AG10803 (cell line): ENCODE measurements around the gene ZMYND11.

Source experiments
- DNase-seq: peaks from one replicate; pipeline ENCODE4 v3.0.0; 2010; ENCODE audit warnings: low read depth
- H3K4me3 ChIP-seq: 2 replicates; pipeline ENCODE4 v1.5.1; 2011; ENCODE audit warnings: mild to moderate bottlenecking, low read length, control low read depth
- TF ChIP-seq, protein P1 (sequence below): conservative IDR thresholded peaks from 2 replicates; pipeline ENCODE4 v1.5.1; 2011; ENCODE audit warnings: mild to moderate bottlenecking, low read length, control low read depth, inconsistent platforms

The ZMYND11 gene

DNA sequence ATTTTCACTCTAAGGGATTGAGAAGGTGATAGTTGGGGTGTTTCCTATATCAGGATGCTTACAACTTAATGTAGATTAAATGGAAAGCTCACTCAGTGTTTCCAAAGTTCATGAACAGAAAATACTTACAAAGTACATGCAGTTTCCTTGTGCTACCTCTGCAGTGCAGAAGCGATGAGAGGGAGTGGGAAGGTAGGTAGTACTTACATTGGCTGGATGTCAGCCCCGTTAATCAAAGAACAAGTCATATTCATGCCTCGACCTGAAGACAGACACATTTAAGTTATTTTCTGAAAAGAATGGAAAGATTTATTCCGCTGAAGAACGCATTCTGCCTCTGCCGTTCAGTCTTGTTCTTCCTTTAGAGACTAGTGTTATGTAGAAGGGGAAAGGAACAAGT, 93.1 kb downstream of the ZMYND11 start:
- DNase-seq: no peak

DNA sequence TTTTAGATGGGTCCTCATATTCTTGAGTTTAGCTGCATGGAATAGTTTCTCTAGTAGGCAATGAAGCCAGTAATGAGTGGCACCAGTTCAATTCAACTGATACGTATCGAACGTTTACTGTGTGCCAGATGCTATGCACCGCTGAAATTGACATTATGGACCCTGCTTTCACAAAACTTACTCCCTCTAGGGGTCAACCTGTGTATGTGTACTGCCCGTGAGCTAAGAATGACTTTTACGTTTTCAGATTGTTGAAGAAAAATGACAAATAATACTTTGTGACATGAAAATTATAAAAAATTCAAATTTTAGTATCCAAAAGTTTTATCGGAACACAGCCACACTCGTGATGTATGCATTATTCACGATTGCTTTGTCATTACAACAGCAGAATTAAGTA, 95.5 kb downstream of the ZMYND11 start:
- H3K4me3 ChIP-seq: no peak overlapping the region
- TF ChIP-seq, protein P1, sequence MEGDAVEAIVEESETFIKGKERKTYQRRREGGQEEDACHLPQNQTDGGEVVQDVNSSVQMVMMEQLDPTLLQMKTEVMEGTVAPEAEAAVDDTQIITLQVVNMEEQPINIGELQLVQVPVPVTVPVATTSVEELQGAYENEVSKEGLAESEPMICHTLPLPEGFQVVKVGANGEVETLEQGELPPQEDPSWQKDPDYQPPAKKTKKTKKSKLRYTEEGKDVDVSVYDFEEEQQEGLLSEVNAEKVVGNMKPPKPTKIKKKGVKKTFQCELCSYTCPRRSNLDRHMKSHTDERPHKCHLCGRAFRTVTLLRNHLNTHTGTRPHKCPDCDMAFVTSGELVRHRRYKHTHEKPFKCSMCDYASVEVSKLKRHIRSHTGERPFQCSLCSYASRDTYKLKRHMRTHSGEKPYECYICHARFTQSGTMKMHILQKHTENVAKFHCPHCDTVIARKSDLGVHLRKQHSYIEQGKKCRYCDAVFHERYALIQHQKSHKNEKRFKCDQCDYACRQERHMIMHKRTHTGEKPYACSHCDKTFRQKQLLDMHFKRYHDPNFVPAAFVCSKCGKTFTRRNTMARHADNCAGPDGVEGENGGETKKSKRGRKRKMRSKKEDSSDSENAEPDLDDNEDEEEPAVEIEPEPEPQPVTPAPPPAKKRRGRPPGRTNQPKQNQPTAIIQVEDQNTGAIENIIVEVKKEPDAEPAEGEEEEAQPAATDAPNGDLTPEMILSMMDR: peak; percentile 43
- DNase-seq: no peak

More for the DNA sequence above, 93.1 kb downstream of the ZMYND11 start:
- H3K4me3 ChIP-seq: no peak overlapping the region
- TF ChIP-seq, protein P1: no peak

DNA sequence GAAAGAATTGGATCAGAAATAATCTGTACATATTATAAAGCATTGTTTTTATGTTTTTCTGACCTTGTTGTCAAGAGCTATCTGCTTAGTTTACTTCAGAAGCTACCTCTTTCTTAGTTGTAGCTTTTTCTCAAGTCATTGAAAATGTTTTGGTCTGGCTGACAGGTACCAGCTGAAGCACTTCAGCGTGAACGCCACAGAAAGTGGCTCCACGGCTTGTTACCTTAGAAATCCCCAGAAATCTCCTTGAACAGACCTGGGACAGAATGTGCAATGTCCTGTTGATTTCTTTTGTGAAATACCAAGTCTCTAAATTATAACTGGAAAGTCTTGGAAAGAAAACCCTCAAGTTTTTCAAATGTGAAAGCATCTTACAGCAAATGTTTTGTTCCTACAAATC, 96.8 kb downstream of the ZMYND11 start:
- H3K4me3 ChIP-seq: no peak overlapping the region
- no peak for DNase-seq
- TF ChIP-seq, protein P1: no peak

DNA sequence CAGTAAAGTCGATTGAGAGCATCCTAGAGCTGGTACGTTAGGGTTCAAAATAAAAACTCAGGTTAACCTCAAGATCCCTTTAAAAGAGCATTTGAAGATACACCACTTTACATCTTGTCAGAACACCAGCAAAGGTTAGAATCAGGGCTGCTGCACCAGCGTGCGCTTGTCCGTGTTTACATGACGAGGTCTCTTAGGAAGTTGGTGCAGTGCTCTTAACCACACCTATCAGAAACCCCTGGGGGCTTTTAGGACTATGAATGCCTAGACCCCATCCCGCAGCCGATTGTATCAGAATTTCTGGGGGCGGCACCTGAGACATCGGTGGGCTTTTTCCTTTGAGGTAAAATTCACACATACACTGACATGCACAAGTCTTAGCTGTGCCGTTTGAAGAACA, 97.6 kb downstream of the ZMYND11 start:
- TF ChIP-seq, protein P1: no peak
- H3K4me3 ChIP-seq: no peak overlapping the region
- no peak for DNase-seq

DNA sequence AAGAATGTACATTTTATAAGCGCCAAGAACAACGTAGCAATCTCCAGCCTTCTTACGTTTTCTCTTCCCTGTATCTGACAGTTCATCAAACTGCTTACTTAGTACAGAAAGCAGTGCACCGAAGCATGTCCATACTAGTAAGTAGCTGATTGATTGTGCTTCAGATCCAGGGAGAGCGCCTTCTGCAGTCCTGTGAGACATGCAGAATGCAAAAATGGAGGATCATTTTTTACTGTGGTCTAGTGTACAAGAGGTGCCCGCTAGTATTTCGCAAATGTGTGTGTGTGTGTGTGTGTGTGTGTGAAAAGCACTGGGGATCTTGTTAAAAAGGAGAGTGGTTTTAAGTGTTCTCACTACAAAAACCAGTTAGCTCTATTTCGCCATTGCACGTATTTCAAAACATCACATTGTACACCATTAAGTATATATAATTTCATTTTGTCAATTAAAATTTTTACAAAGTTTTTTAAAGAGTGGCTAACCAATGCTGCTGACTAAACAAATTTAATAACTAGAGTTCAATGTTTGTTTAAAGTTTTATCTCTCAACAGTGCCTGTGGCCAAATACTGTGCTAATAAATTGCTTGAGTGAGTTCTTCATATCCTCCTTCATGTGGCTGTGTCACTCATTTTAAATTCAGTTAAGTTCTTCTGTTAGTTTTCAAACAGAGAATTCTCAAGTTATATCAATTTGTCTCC, 99.6 kb downstream of the ZMYND11 start:
- TF ChIP-seq, protein P1: no peak
- no peak overlapping the region for H3K4me3 ChIP-seq

DNA sequence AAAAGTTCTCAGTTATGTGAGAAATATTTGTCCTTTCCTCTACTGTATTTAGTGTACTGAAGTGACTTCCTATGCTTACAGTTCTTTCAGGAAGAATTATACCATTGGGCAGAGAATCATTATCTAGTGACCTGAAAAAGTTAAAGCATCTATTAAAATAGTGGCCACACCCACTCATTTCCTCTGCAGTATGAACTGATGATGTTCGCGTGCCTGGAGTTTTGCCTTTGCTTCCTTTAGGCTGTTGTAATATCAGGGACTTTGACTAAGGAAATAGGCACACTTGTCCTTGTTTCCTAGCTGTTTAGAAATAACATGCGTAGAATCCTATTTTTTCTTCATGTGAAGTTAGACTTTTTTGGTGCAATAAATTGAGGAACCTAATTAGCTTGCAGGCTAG, 100.7 kb downstream of the ZMYND11 start:
- no peak overlapping the region for H3K4me3 ChIP-seq
- TF ChIP-seq, protein P1: no peak
- peak; percentile 26 for DNase-seq

More for the DNA sequence above, 99.6 kb downstream of the ZMYND11 start:
- no peak for DNase-seq

DNA sequence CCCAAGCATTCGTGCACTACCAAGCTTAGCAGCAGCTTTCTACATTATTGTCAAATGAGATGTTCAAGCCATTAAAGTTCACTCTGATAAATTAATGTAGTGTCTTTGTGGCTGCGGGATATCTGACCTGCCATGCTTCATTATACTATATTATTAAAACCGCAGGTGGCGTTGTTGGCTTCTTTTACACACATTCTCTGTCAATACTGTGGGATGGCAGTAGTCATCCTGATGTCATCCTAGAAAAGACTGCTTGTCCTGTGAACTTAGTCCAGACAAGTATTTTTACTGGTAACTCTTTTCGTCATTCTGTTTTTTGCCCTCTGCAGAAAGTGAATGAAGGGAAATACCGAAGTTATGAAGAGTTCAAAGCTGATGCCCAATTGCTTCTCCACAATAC, 103.9 kb downstream of the ZMYND11 start:
- no peak for DNase-seq
- no peak overlapping the region for H3K4me3 ChIP-seq
- TF ChIP-seq, protein P1: no peak
